HCT116 (cell line): ENCODE data around the gene WDR90.

Source experiments
- CEBPB ChIP-seq: IDR thresholded peaks from 2 replicates; pipeline ENCODE4 v1.6.1; 2012; ENCODE audit warnings: low read depth
- CTCF ChIP-seq, 3 experiments: fragments of 200-600 bp in 1 of 3; sonication (generic) in 1 of 3; IDR thresholded peaks in 2 of 3; conservative IDR thresholded peaks in 1 of 3; 2 replicates each; pipeline ENCODE4 v1.5.1; 2012 to 2017; ENCODE audit warnings: low read depth in 2 of 3, low read length in 2 of 3, antibody characterized with exemption in 1 of 3, borderline replicate concordance in 1 of 3, control low read depth in 1 of 3, mild to moderate bottlenecking in 1 of 3, mixed read lengths in 1 of 3, mixed run types in 1 of 3, moderate library complexity in 1 of 3; ENCODE audit not compliant: insufficient read depth in 1 of 3
- EZH2phosphoT487 ChIP-seq: fragments of 200-600 bp; IDR thresholded peaks from 2 replicates; pipeline ENCODE4 v1.6.1; 2018; ENCODE audit warnings: antibody characterized with exemption, borderline replicate concordance
- FOSL1 ChIP-seq: IDR thresholded peaks from 2 replicates; pipeline ENCODE4 v1.6.1; 2012; ENCODE audit warnings: low read depth
- POLR2A ChIP-seq: IDR thresholded peaks from 2 replicates; pipeline ENCODE4 v1.7.0; 2011; ENCODE audit warnings: borderline replicate concordance; ENCODE audit not compliant: insufficient read depth, insufficient read length; ENCODE audit errors: extremely low read depth
- POLR2AphosphoS5 ChIP-seq: IDR thresholded peaks from 2 replicates; pipeline ENCODE4 v1.6.1; 2011; ENCODE audit warnings: mild to moderate bottlenecking, low read depth, low read length, moderate library complexity
- YY1 ChIP-seq: IDR thresholded peaks from 2 replicates; pipeline ENCODE4 v1.6.1; 2011; ENCODE audit warnings: low read length, low read depth, moderate library complexity, mild to moderate bottlenecking; ENCODE audit not compliant: insufficient replicate concordance; ENCODE audit errors: extremely low read depth

- TF ChIP-seq CTCF (IDR thresholded peaks at IDR 0.05 in 2 of 3, conservative IDR thresholded peaks at IDR 0.05 in 1 of 3; ENCODE audit: borderline replicate concordance in 1 of 3, insufficient read depth in 1 of 3, low read depth in 2 of 3, low read length in 2 of 3), result no peak
- TF ChIP-seq POLR2A, result no peak
- TF ChIP-seq EZH2phosphoT487, result no peak
- TF ChIP-seq YY1, result no peak
- TF ChIP-seq CEBPB, result no peak
- no peak for TF ChIP-seq FOSL1
- no peak for TF ChIP-seq POLR2AphosphoS5
Measured at GRCh38 chr16:644556-644955, 4.6 kb upstream of the WDR90 start.
